Measurements from ENCODE around the gene TRIP10.

DNA sequence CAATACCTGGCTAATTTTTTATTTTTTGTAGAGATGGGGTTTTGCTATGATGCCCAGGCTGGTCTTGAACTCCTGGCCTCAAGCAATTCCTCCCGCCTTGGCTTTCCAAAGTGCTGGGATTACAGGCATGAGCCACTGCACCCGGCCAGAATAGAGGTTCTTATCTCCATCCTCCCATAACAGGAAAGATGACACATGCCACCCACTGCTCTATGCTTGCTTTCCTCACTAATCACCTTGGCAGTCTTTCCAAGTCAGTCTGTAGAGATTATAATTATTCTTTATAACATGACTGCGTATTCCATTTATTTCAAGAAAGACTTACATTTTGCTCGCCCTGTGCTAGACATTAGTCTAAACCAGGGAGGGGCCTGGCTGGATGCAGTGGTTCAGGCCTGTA, 39.7 kb downstream of the TRIP10 start:
- TF ChIP-seq TAF1 (conservative IDR thresholded peaks at IDR 0.05) (no peak), RXRA (IDR thresholded peaks at IDR 0.05) (no peak)
